BJ (cell line): Measurements from ENCODE around the gene RNASE7. TPM values are rescaled to one million over a fixed set of nuclear protein-coding genes. Genes with fewer than 3 reads are reported as not detected.
A peak's percentile ranks its signal among the peaks of the same experiment; 100 is the strongest.

ENCODE experiments used
- CTCF ChIA-PET: fragments of 350-600 bp; formaldehyde crosslinking; extraction: SDS; loops from one replicate; lab custom pipeline; 2021; ENCODE audit warnings: antibody characterized with exemption, inconsistent platforms; lab: Yijun Ruan, JAX
- POLR2A ChIA-PET: fragments of 300-600 bp; sonication (Branson Sonifier 250); formaldehyde crosslinking; extraction: SDS; loops from one replicate; lab custom pipeline; 2021; ENCODE audit warnings: antibody characterized with exemption; lab: Charles Lee
- DNase-seq: peaks from one replicate; pipeline ENCODE4 v3.0.0-alpha.2; 2011; ENCODE audit warnings: low read depth
- H3K27me3 ChIP-seq: 2 replicates; pipeline ENCODE4 v1.6.0; 2011; ENCODE audit warnings: low read length; ENCODE audit not compliant: control insufficient read depth, insufficient read depth
- H3K36me3 ChIP-seq: 2 replicates; pipeline ENCODE4 v1.5.1; 2011; ENCODE audit warnings: low read length; ENCODE audit not compliant: control insufficient read depth, insufficient read depth
- H3K4me3 ChIP-seq: 2 replicates; pipeline ENCODE4 v1.5.1; 2011; ENCODE audit warnings: low read depth, mild to moderate bottlenecking, control low read depth, low read length
- polyA plus RNA-seq: library from polyadenylated mRNA; depleted of rRNA; stranded (reverse); fragments of >200 nt; gene quantifications from 2 replicates; pipeline ENCODE4 v1.2.3, GENCODE V29; 2011
- TF ChIP-seq, protein P1 (sequence below): IDR thresholded peaks from 2 replicates; pipeline ENCODE4 v1.5.1; 2011; ENCODE audit warnings: low read depth, mild to moderate bottlenecking, control low read depth, inconsistent platforms, low read length, moderate library complexity; ENCODE audit not compliant: insufficient read depth

The RNASE7 gene
- polyA plus RNA-seq, 1 experiment: not detected

- CTCF ChIA-PET: interaction anchor here (1.1 to 5.8 kb wide), 7 partner anchors 9 to 72 kb away, joined by 3 to 55 read pairs (median 23); partner anchors contain the start of gene ARHGEF40
- no peak for DNase-seq
- POLR2A ChIA-PET: no interaction called here
- peaks cover 20% of the 10 kb centered on the region for H3K36me3 ChIP-seq
- TF ChIP-seq, protein P1, sequence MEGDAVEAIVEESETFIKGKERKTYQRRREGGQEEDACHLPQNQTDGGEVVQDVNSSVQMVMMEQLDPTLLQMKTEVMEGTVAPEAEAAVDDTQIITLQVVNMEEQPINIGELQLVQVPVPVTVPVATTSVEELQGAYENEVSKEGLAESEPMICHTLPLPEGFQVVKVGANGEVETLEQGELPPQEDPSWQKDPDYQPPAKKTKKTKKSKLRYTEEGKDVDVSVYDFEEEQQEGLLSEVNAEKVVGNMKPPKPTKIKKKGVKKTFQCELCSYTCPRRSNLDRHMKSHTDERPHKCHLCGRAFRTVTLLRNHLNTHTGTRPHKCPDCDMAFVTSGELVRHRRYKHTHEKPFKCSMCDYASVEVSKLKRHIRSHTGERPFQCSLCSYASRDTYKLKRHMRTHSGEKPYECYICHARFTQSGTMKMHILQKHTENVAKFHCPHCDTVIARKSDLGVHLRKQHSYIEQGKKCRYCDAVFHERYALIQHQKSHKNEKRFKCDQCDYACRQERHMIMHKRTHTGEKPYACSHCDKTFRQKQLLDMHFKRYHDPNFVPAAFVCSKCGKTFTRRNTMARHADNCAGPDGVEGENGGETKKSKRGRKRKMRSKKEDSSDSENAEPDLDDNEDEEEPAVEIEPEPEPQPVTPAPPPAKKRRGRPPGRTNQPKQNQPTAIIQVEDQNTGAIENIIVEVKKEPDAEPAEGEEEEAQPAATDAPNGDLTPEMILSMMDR: no peak
- H3K4me3 ChIP-seq: no peak overlapping the region
- no peaks in the 10 kb centered on the region for H3K27me3 ChIP-seq
Measured at GRCh38 chr14:21086908-21087293, 44.7 kb downstream of the RNASE7 start.

DNA sequence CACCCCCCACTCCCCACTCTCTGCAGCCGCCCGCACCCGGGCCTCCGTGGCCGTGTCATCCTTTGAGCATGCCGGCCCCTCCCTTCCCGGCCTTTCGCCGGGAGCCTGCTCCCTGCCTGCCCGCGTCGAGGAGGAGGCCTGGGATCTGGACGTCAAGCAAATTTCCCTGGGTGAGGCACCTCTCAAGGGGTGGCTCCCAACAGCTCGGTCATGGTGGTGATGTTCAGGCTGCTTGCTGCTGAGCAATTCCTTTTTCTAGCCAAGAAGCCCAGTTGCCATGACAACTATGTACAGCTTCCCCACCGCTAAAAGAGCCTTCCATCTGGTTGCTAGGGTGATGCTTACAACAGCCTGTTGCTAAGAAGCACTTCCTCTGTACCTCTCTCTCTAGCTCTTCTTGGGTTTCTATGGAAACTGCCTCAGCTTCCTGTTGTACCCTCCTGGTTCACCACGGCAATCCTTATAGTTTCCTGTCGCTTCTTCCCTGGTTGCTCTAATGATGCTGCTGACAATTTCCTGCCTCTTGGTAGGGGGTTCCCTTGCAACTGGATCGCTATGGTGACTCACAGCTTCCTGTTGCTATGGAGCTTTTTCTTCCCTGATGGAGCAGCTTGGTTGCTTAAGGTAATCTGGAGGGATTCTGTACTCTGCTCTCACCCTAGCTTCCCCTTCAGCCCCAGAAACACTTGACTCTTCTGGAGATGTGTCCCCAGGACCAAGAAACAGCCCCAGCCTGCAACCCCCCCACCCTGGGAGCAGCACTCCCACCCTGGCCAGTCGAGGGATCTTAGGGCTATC, 45.3 kb downstream of the RNASE7 start:
- POLR2A ChIA-PET: no interaction called here
- Histone ChIP-seq H3K36me3 (peaks cover 14% of the 10 kb centered on the region), H3K4me3 (no peak overlapping the region), H3K27me3 (no peaks in the 10 kb centered on the region)
- peak; percentile 76 for DNase-seq
- TF ChIP-seq, protein P1: no peak
- CTCF ChIA-PET: interaction anchor here (0.8 to 5.8 kb wide), 10 partner anchors 8 to 73 kb away, joined by 3 to 55 read pairs (median 8); partner anchors contain the start of gene ARHGEF40

GRCh38 chr14:21088687-21089086, 46.5 kb downstream of the RNASE7 start:
- H3K27me3 ChIP-seq: no peaks in the 10 kb centered on the region
- H3K4me3 ChIP-seq: no peak overlapping the region
- DNase-seq: no peak
- peaks cover 14% of the 10 kb centered on the region for H3K36me3 ChIP-seq
- POLR2A ChIA-PET: no interaction called here
- CTCF ChIA-PET: interaction anchor here (0.8 to 5.8 kb wide), 11 partner anchors 8 to 74 kb away, joined by 3 to 55 read pairs (median 7); partner anchors contain the start of genes ARHGEF40, RNASE13 and TMEM253
- TF ChIP-seq, protein P1: no peak

- H3K36me3 ChIP-seq: peaks cover 14% of the 10 kb centered on the region
- no peak overlapping the region for H3K4me3 ChIP-seq
- TF ChIP-seq, protein P1: no peak
- DNase-seq: no peak
- ChIA-PET POLR2A (no interaction called here), CTCF (interaction anchor here (0.5 to 5.8 kb wide), 9 partner anchors 10 to 350 kb away, joined by 3 to 55 read pairs (median 10); partner anchors contain the start of gene ARHGEF40)
- no peaks in the 10 kb centered on the region for H3K27me3 ChIP-seq
Measured at GRCh38 chr14:21089271-21089670, 47.1 kb downstream of the RNASE7 start.

- Histone ChIP-seq H3K36me3 (peaks cover 14% of the 10 kb centered on the region), H3K27me3 (no peaks in the 10 kb centered on the region), H3K4me3 (no peak overlapping the region)
- DNase-seq: no peak
- ChIA-PET POLR2A (no interaction called here), CTCF (interaction anchor here (0.5 to 5.8 kb wide), 9 partner anchors 10 to 349 kb away, joined by 3 to 55 read pairs (median 10); partner anchors contain the start of gene ARHGEF40)
- TF ChIP-seq, protein P1: no peak
Measured at GRCh38 chr14:21089877-21090193, 47.7 kb downstream of the RNASE7 start.
